Non-pigmented ciliary epithelial cell (primary cell): Measurements from ENCODE around the gene SYT13.

Experiments used
- DNase-seq: peaks from one replicate; pipeline ENCODE4 v3.0.0-alpha.2; 2010; ENCODE audit warnings: low read depth

Gene SYT13

DNA sequence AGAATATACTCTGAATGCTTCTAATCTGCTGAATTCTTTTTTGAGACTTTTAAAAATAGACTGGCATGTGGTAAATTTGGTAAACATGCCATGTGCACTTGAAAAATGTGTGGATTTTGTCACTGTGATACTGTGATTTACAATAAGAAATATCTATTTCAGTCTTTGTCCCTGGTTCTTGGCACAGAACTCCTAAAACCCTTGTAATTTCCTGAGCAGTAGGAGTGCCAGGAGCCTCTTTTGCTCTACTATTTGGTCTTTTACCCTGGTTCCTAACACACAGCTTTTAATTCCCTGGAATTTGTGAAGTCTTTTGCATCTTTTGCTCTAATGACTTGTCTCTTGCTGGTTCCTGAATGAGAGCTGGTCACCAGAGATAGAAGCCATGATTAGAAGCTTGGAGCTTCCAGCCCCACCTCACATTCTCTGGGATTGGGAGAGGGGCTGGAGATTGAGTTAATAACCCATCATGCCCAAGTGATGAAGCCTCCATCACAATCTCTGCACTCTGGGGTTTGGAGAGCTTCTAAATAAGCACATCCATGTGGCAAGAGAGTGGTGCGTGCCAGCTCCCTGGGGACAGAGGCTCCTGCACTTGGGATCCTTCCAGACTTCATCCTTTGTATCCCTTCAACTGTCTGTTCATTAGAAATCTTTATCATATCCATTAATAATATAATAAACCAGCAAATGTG is 27.2 kb upstream of the SYT13 start:
- DNase-seq, result no peak

DNA sequence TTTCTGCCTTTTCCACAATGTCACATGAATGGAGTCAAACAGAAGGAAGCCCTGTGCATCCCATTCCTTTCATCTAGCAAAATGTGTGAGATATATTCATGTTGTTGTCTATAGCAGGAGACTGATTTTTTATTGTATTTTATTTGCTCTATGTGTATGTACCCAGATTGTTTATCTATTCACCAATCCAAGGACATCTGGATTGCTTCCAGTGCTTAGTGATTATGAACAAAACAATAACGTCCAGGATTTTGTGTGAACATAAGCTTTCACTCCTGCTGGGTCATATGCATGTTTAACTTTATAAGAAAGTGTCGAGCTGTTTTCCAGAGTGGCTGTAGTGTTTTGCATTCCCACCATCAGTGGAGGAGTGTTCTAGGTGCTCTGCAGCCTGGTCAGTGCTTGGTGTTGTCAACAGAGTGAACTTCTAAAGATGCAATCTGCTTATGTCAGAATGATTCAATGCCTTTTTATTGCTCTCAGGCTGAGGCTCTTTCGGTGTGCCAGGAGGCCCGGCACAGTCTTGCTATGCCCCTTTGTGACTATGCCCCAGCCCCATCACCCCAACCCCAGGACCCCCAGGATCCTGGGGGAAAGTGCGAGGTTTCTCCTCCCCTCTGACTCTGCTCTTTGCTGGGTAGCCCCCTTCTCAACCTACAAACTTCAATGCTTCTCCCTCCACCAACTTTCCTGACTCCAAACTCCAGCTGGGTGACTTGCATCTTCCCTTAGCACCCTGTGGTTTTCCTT is 19.9 kb upstream of the SYT13 start:
- no peak for DNase-seq

DNA sequence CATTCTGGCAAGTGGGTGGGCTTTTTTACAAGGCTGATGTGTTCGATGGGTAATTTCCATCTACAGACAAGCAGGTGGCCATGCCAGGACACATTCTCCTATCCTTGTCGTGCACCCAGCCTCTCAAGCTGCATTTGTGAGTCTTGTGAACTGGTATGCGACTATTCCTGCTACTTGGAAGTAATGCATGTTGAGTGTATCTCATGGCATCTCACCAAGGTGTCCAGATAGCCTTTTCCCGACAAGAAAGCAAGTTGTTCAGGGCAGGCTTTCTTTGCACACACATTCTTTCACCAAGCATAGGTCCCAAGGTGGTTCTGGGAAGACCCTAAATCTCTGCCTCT is 18.8 kb upstream of the SYT13 start:
- no peak for DNase-seq

DNA sequence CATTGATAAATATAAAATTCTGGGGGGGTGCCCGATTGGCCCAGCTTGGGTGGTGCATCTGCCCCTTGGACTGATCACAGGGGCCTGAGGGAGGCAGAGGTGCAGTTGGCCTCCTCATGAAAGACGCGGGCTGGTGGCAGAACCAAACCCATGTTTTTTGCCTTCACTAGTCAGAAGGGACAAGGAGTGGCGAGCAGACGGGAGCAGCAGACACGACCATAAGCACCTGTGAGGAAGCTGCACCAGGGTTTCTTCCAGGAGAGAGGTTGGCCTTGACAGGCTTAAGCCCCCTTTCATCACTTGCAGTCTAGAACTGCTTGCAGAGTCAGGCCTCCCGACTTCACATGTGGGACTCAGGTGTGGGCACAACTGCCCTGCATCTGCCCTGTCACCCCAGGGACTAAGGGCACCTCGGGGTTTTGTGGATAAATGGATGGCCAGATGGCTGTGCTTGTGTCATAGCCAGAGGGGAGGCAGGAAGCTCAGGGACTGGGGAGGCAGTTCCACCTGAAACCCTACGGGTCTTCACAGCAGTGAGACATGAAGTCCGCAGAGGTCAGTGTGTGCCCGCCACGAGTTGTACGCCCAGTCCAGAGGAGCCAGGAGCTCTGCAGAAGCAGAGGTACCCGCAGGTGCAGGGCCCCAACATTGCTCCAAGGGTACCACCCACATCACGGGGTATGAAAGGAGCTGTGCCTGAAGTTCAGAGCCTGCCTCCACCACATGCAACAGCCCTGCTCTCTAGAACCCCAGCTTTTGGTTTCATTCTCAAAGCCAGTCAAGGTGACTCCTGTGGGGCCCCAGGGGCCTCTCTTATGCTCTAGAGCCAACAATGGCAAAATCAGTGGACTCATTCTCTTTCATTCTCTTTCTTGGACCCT is 18.2 kb upstream of the SYT13 start:
- no peak for DNase-seq

DNA sequence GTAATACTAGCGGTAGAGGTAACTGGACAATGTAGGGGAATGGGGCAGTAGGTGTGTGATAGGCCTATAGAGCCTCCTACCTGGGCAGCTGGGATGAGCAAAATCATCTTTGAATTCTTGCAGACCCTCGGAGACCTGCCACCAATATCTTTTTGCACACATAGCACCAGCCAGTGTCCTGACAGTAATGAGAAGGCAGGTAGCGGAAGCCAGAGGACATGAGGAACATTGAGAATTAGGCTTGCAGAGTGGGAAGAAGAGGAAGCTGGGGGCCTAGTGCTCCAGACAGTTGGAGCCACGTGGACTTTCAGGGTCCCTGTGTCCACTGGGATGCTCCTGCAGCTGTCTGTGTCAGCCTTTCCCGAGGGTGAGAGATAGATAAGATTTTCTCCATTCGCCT is 17.2 kb upstream of the SYT13 start:
- no peak for DNase-seq

DNA sequence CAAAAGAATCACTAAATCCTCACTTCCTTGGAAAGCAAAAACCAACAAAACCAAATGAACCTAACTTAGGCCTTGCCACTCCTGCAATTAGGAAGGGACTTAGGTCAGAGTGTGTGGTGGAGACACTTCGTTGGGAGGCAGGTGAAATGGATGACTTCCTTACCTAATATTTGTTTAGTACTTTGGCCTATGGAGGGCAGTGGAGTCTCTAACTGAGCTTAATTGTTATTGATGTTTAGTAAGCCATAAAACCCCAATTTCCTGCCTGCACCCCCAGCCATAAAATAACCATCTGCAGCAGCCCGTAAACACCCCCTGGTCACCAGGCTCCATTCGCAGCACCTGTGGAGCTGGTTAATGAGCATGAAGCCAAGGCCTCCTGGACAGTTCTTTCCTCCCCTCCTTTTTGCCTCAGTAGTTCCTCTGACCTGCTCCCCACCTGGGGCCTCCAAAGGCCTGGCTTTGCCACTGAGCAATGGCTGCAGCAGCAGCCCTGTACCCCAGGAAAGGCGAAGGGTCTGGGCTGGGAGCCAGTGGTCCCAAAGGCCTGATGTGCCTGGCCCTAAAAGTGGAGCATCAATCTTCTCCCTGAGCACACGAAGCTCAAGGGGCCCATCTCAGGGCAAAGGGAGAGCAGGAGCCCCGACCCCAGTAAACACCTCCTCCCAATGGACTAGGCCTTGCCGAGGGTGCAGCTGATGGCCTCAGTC is 15.6 kb upstream of the SYT13 start:
- no peak for DNase-seq

DNA sequence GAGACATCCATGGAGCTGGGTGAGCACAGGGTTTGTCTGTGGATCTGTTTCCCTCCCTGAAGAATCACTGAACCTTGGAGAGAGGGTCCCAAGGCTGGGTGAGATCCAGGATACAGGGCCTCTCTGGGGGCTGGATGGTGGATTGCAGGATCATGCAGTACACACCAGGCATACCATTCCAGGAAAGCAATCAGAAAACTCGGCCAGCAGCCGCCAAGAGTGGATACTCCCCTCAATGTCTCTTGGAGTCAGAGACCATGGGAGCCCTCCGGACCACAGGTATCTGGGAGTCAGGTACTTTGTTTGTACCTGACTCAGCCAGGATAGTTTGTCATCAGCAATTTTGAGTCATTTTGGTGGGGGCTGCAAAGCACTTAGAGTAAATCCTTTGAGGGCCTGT is 14.6 kb upstream of the SYT13 start:
- no peak for DNase-seq

DNA sequence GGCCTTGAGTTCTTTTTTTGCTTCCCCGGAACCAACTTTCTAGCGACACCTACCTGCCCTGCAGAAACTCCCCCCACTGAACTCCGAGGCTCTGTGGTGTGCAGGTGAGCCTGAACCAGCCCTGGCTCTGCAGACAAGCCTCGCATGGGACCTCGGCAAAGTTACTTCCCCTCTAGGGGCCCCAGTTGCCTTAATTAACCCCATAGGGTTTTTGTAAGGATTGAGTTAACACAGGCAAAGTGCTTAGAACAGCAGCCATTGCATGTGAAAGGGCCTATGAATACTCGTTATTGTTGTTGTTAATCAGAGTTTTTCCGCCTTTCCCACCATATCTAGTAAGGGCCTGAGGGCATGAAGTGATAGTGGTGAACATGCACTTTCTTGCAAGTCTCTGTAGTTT is 12.6 kb upstream of the SYT13 start:
- DNase-seq, result no peak

DNA sequence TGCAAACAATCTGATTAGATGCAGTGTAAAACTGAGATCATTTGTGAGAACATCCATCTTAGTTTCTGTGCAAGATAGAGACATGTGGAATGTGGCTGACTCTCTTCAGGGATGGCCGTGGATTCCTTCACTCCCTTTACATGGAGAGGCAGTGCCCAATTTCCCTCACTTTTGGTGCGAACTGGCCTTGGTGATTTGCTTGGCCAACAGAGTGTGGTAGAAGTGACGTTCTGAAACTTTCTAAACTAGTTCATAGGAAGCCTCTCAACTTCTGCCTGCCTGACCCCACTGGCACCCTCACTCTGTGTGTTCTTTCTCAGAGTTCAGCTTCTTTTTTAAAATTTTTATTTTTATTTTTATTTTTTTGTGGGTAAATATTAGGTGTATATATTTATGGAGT is 9.9 kb upstream of the SYT13 start:
- DNase-seq, result no peak

DNA sequence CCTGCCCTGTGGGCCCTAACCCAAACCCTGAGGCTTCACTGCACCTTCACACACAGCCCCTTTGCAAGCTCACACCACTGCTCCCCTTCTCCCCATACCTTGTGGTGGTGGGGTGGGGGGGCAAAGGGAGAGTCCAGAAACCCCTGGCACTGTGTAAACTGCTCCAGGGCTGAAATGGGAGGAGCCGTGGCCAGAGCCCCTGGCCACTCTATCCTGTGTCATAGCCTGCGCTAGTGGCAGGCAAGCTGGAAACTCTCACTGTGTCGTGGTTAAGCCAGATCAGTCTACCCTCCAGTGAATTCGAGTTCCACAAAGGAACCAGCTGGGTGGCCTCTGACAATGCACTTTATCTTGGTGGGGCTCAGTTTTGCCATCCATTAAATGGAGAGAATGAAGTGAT is 8.4 kb upstream of the SYT13 start:
- no peak for DNase-seq

DNA sequence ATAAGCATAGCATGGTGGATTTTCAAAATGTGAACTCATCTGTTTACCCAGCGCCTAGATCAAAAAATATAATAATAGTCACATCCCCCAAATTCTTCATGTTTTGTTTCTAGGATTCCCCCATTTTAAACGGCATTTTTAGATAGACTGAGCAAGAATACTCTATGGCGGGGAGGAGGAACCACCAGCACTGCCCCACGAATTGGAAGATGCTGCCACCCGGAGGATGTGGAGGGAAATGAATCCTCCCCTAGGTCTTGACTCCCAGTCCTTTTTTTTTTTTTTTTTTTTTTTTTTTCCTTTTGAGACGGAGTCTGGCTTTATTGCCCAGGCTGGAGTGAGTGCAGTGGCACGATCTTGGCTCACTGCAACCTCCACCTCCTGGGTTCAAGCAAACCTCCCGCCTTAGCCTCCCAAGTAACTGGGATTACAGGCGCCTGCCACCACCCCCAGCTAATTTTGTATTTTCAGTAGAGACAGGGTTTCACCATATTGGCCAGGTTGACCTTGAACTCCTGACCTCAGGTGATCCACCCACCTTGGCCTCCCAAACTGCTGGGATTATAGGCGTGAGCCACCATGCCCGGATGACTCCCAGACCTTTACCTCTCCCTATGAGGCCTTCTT is 7.5 kb upstream of the SYT13 start:
- DNase-seq, result peak; percentile 43

DNA sequence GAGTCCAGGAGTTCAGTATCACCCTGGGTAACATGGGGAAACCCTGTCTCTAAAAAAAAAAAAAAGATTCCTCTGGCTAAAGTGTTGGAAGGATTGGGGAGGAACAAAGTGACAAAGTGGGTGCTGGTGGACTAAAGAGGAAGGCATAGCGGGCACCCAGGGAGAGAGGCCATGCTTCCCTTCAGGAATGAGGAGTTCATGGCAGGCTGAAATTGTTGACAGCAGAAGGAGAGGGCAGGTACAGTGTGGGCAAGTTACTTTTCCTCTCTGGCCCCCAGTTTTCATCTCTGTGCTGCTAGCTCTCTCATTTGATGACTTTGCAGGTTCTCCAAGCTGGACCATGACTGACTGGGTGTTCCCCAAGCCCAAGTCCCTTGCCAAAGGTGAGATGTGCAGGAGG is 4.4 kb upstream of the SYT13 start:
- DNase-seq, result no peak

DNA sequence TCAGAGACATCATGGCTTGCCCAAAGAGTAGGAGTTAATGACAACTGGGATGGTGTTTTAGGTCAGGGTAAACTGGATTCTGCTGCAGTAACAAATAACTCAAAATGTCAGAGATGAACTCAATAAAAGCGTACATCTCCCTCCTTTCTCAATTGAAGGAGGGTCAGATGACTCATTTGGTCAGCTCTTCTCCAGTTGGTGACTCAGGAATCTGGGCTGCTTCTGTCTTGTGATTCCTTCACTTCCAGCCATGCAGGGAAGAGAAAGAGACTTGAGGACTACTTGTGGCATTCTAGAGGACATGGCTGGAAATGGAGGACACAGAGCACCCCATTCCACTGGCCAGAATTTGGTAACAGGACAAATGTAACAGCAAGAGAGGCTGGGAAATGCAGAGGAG is 3.2 kb upstream of the SYT13 start:
- peak; percentile 27 for DNase-seq

DNA sequence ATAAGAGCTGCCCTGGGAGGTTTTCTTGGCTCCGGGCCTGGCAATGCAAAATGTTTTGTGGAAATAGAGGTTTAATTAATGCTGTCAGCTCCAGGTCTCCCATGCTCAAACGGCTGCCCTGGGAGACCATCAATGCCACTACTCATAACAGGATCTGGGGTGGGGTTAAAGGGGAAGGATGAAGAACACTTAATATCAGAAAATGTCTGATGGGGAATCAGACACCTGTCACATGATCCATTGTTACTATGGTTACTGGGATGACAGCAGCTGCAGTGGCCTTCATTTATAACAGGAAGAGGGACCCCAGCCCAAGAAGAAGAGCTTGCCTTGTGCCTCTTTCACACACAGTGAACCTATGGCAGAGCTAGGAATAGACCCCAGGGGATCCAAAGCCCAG is 2.2 kb upstream of the SYT13 start:
- DNase-seq, result no peak

DNA sequence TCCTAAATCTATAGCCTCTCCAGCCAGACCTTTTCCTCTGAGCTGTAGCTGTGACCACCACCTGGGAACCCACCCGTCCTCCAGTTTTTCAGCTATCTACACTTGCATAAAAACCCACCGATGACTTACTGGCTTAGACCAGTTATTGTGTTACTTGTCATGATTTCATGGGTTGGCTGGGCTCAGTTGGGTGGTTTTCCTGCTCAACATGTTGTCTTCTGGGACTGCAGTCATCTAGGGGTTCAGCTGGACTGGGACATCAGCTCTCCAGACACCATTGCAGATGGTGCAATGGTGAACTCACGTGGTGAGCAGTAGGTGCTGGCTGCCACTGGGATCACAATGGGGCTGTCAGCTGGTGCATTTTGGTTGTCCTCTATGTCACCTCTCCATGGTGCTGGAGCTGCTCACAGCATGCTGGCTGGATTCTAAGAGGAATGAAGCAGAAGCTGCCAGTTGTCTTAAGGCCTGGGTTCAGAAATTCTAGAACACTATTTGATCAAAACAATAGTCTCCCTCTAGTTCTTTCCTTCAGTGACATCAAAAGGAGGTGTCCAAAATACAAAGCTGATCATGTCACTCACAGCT is 1.3 kb upstream of the SYT13 start:
- DNase-seq, result no peak

DNA sequence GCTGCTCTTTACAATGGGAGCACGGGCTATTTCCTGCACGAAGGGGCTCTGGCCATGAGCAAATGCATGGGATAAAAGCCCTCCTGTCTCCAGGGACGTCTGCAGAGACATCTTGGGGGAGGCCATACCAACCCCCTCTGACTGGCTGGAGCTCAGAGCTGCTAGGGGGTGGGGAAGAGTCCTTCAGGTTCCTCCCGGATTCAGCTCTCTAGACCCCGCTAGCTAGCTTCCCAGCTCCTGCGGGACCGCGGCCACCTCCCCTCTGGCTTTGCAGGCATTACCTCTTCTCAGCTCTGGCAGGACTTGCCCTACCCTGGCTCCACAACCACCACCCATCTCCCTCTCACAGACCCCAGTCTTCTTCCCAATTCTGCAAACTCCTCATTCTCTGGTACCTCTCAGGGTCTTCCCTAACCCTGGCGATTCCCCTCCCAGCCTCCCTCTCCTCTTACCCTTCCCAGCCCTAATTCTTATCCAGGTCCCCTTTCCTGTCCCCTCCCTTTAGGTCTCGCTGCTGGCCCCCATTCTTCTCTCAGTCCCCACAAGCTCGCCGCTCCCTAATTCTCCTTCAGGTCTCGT is 802 bp downstream of the SYT13 start:
- DNase-seq, result no peak

DNA sequence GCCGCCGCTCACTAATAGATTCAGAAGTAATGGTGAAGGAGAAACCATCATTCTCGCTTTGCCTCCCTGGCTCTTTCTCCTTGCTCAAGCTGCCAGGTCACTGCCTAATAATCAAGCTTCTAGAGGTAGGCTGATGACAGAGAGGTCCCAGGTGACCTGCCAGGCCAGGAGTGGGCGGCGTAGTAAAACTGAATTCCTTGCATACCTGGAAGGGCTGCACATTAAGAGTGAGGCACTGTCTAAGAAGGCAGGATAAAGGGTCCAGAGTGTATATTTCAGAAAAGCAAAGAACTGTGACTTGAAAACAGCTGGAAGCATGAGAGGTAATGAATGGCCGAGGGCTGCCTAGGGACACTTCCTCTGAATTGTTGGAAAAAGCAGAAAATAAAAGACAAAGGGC is 4.1 kb downstream of the SYT13 start:
- DNase-seq, result no peak

DNA sequence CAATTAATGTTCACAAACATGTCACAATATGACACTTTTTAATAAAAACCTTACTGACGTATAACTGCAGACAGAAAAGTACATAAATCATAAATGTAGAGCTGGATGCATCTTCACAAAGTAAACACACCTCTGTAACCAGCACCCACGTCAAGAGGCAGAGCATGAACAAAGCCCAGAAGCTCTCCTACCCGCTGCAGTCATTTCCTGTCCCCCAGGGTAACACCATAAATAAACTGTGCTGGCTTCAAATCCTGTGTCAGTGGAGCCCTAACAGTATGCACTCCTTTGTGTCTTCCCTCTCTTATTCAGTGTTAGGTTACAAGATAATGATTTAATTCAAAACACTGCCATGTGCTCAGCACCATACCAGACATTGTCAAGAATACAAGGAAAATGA is 5.7 kb downstream of the SYT13 start:
- DNase-seq, result no peak

DNA sequence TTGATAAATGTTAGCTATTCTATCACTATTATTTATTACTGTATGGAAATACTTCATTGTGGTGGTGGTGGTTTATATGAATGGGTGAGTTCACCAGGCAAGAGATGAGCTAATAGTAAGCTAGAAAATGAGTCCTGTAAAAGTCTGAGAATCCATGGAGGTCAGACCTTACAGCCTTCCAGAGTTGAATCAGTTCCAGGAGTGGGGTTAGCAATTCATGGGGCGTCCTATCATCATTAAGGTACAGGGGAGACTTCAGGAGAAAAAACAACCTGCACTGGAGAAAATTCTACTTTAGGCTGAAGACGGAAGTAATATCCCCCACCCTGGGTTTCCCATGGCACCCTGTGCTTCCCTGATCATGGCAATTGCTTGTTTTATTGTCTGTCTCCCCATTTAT is 6.5 kb downstream of the SYT13 start:
- no peak for DNase-seq

DNA sequence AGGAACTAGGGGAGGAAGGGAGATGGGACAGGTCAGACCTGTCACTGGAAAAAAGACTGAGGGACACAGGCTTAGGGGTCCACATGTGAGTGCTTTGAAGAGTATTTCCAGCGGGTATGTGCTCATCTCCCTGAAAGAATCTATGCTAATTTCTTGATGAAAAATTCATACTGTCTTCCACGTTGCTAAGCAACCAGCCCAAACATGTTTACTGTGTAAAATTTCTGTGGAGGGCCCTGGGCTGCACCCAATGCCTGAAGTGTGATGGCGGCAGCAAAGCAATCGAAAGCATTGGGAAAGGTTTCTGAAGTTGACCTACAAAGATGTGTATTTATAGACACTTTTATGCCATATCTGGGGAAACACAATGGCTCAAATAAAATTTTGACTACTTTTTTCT is 7.4 kb downstream of the SYT13 start:
- no peak for DNase-seq

DNA sequence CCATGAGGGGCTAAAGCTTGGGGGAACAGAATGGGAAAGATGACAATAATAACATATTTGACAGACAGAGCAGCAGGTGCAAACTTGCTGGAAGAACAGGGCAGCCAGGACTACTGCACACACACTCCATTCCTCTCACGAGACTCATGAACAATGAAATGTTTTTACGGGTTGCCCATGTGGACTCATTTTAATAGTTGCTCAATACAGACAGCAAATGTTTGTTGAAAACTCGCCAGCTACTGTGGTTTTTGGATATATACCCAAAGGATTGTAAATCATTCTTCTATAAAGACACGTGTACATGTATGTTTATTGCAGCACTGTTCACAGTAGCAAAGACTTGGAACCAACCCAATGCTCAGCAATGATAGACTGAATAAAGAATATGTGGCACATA is 10.3 kb downstream of the SYT13 start:
- DNase-seq, result no peak
